Activated T-helper 2 cell treated with anti-CD3 and anti-CD28 coated beads, Interferon-gamma antibody, Interleukin-2, Interleukin-4, amounts not matched to agents 10 μg/mL and 5 μg/mL and 100 μg/mL, durations not matched to agents 14 hours and 24 hours and 36 hours (primary cell): Measurements from ENCODE around the gene NECTIN3. TPM values are rescaled to one million over a fixed set of nuclear protein-coding genes. Genes with fewer than 3 reads are reported as not detected.

ENCODE experiments used
- DNase-seq: peaks from one replicate; pipeline ENCODE4 v3.0.0; 2021; ENCODE audit warnings: low spot score
- H3K27ac Mint-ChIP-seq: one replicate; pipeline ENCODE4 v1.8.0; 2021; ENCODE audit warnings: mixed read lengths
- H3K27me3 Mint-ChIP-seq: one replicate; pipeline ENCODE4 v1.8.0; 2021; ENCODE audit warnings: low read depth, mixed read lengths
- H3K36me3 Mint-ChIP-seq: one replicate; pipeline ENCODE4 v1.8.0; 2021; ENCODE audit warnings: low read depth, mixed read lengths
- H3K4me1 Mint-ChIP-seq: one replicate; pipeline ENCODE4 v1.8.0; 2021; ENCODE audit warnings: low read depth, mixed read lengths
- H3K4me3 Mint-ChIP-seq: one replicate; pipeline ENCODE4 v1.8.0; 2021; ENCODE audit warnings: low read depth, mild to moderate bottlenecking, moderate library complexity, mixed read lengths
- H3K9me3 Mint-ChIP-seq: one replicate; pipeline ENCODE4 v1.8.0; 2021; ENCODE audit warnings: mixed read lengths
- intact Hi-C: fragments of 100-400 bp; cut with micrococcal nuclease; formaldehyde crosslinking; loops from one replicate; pipeline ENCODE4 v1.15.1; 2023
- total RNA-seq: library from RNA; stranded (reverse); gene quantifications from 2 replicates; pipeline ENCODE4 v1.2.3, GENCODE V29; 2022

Gene NECTIN3
- total RNA-seq, 1 donor from 2014 or later, result 2.2 TPM

- Mint-ChIP-seq H3K27ac (no peak overlapping the region), H3K27me3 (peaks cover 62% of the 10 kb centered on the region)
Observed at GRCh38 chr3:111069974-111070771, 1.4 kb upstream of the NECTIN3 start.

GRCh38 chr3:111070772-111071256, 802 bp upstream of the NECTIN3 start:
- no peak for DNase-seq
- Mint-ChIP-seq H3K27me3 (peaks cover 69% of the 10 kb centered on the region), H3K27ac (peak overlapping the region; percentile 58), H3K9me3 (no peaks in the 10 kb centered on the region), H3K4me3 (peak overlapping the region; percentile 87), H3K4me1 (peaks cover 23% of the 10 kb centered on the region), H3K36me3 (no peaks in the 10 kb centered on the region)
- intact Hi-C loops, result loop anchor here (1.0 to 5.0 kb wide), 4 partner anchors 257 to 791 kb away; no protein-coding TSS in a partner anchor

More at GRCh38 chr3:111069974-111070771, 1.4 kb upstream of the NECTIN3 start:
- Mint-ChIP-seq H3K4me1 (peaks cover 23% of the 10 kb centered on the region), H3K36me3 (no peaks in the 10 kb centered on the region), H3K4me3 (peak overlapping the region; percentile 87), H3K9me3 (no peaks in the 10 kb centered on the region)
- DNase-seq, result no peak
- intact Hi-C loops, result loop anchor here (2.0 to 5.0 kb wide), 3 partner anchors 267 to 792 kb away; no protein-coding TSS in a partner anchor

- DNase-seq, result no peak
- intact Hi-C loops, result loop anchor here (5.0 kb wide), 2 partner anchors 265 to 790 kb away; no protein-coding TSS in a partner anchor
- Mint-ChIP-seq H3K9me3 (no peaks in the 10 kb centered on the region), H3K27ac (no peak overlapping the region), H3K4me3 (peak overlapping the region; percentile 80), H3K36me3 (no peaks in the 10 kb centered on the region), H3K4me1 (peaks cover 23% of the 10 kb centered on the region), H3K27me3 (peaks cover 67% of the 10 kb centered on the region)
Observed at GRCh38 chr3:111072031-111072921, 660 bp downstream of the NECTIN3 start.

- Mint-ChIP-seq H3K4me3 (peak overlapping the region; percentile 80), H3K27ac (no peak overlapping the region), H3K27me3 (peaks cover 63% of the 10 kb centered on the region), H3K4me1 (peaks cover 23% of the 10 kb centered on the region), H3K9me3 (no peaks in the 10 kb centered on the region), H3K36me3 (no peaks in the 10 kb centered on the region)
- intact Hi-C loops, result loop anchor here (5.0 kb wide), 2 partner anchors 264 to 789 kb away; no protein-coding TSS in a partner anchor
- no peak for DNase-seq
Observed at GRCh38 chr3:111073218-111073617, 1.6 kb downstream of the NECTIN3 start.

GRCh38 chr3:111076732-111077131, 5.1 kb downstream of the NECTIN3 start:
- H3K27me3 Mint-ChIP-seq, result peaks cover 46% of the 10 kb centered on the region
- H3K9me3 Mint-ChIP-seq, result no peaks in the 10 kb centered on the region
- no peak for DNase-seq
- no peak overlapping the region for H3K27ac Mint-ChIP-seq
- intact Hi-C loops, result no loop called here
- H3K4me1 Mint-ChIP-seq, result peaks cover 11% of the 10 kb centered on the region
- H3K36me3 Mint-ChIP-seq, result no peaks in the 10 kb centered on the region
- H3K4me3 Mint-ChIP-seq, result no peak overlapping the region

GRCh38 chr3:111077369-111077768, 5.8 kb downstream of the NECTIN3 start:
- peaks cover 46% of the 10 kb centered on the region for H3K27me3 Mint-ChIP-seq

GRCh38 chr3:111080413-111080812, 8.8 kb downstream of the NECTIN3 start:
- Mint-ChIP-seq H3K27ac (no peak overlapping the region), H3K9me3 (no peaks in the 10 kb centered on the region), H3K4me1 (no peaks in the 10 kb centered on the region), H3K27me3 (peaks cover 15% of the 10 kb centered on the region), H3K36me3 (no peaks in the 10 kb centered on the region), H3K4me3 (no peak overlapping the region)
- DNase-seq, result no peak
- intact Hi-C loops, result no loop called here

More at GRCh38 chr3:111077369-111077768, 5.8 kb downstream of the NECTIN3 start:
- no peak overlapping the region for H3K4me3 Mint-ChIP-seq
- H3K9me3 Mint-ChIP-seq, result no peaks in the 10 kb centered on the region
- intact Hi-C loops, result no loop called here
- peaks cover 11% of the 10 kb centered on the region for H3K4me1 Mint-ChIP-seq
- no peaks in the 10 kb centered on the region for H3K36me3 Mint-ChIP-seq
- no peak overlapping the region for H3K27ac Mint-ChIP-seq
- no peak for DNase-seq

- H3K36me3 Mint-ChIP-seq, result no peaks in the 10 kb centered on the region
- no peaks in the 10 kb centered on the region for H3K4me1 Mint-ChIP-seq
- intact Hi-C loops, result no loop called here
- no peak overlapping the region for H3K4me3 Mint-ChIP-seq
- H3K27ac Mint-ChIP-seq, result no peak overlapping the region
- H3K27me3 Mint-ChIP-seq, result peaks cover 11% of the 10 kb centered on the region
- no peak for DNase-seq
- H3K9me3 Mint-ChIP-seq, result no peaks in the 10 kb centered on the region
Observed at GRCh38 chr3:111081008-111081545, 9.5 kb downstream of the NECTIN3 start.

GRCh38 chr3:111084911-111085310, 13.3 kb downstream of the NECTIN3 start:
- peaks cover 4% of the 10 kb centered on the region for H3K27me3 Mint-ChIP-seq
- H3K36me3 Mint-ChIP-seq, result no peaks in the 10 kb centered on the region
- H3K4me1 Mint-ChIP-seq, result no peaks in the 10 kb centered on the region
- DNase-seq, result no peak
- no peak overlapping the region for H3K27ac Mint-ChIP-seq
- H3K4me3 Mint-ChIP-seq, result no peak overlapping the region
- H3K9me3 Mint-ChIP-seq, result no peaks in the 10 kb centered on the region
- intact Hi-C loops, result no loop called here

GRCh38 chr3:111087924-111088469, 16.4 kb downstream of the NECTIN3 start:
- Mint-ChIP-seq H3K4me3 (no peak overlapping the region), H3K9me3 (no peaks in the 10 kb centered on the region)

GRCh38 chr3:111096487-111097209, 25.0 kb downstream of the NECTIN3 start:
- Mint-ChIP-seq H3K27ac (no peak overlapping the region), H3K9me3 (peaks cover 8% of the 10 kb centered on the region), H3K27me3 (peaks cover 8% of the 10 kb centered on the region), H3K4me3 (no peak overlapping the region), H3K36me3 (no peaks in the 10 kb centered on the region), H3K4me1 (no peaks in the 10 kb centered on the region)
- intact Hi-C loops, result no loop called here
- no peak for DNase-seq

More at GRCh38 chr3:111087924-111088469, 16.4 kb downstream of the NECTIN3 start:
- no peak overlapping the region for H3K27ac Mint-ChIP-seq
- peaks cover 10% of the 10 kb centered on the region for H3K27me3 Mint-ChIP-seq
- intact Hi-C loops, result no loop called here
- H3K36me3 Mint-ChIP-seq, result no peaks in the 10 kb centered on the region
- DNase-seq, result no peak
- H3K4me1 Mint-ChIP-seq, result no peaks in the 10 kb centered on the region

- Mint-ChIP-seq H3K4me3 (no peak overlapping the region), H3K36me3 (no peaks in the 10 kb centered on the region), H3K4me1 (peaks cover 2% of the 10 kb centered on the region), H3K27ac (no peak overlapping the region), H3K9me3 (no peaks in the 10 kb centered on the region), H3K27me3 (peaks cover 21% of the 10 kb centered on the region)
- no peak for DNase-seq
- intact Hi-C loops, result no loop called here
Observed at GRCh38 chr3:111103807-111104206, 32.2 kb downstream of the NECTIN3 start.
